Glutamatergic neuron (in vitro differentiated cells): ENCODE measurements around the gene PPP1R9B. TPM values are rescaled to one million over a fixed set of nuclear protein-coding genes. Genes with fewer than 3 reads are reported as not detected.
A peak's percentile ranks its signal among the peaks of the same experiment; 100 is the strongest.

Experiments used
- DNase-seq: peaks from one replicate; pipeline ENCODE4 v3.0.0; 2022
- H3K27ac Mint-ChIP-seq: one replicate; pipeline ENCODE4 v1.8.0; 2020; ENCODE audit warnings: mild to moderate bottlenecking, mixed read lengths, inconsistent platforms; ENCODE audit not compliant: unreplicated experiment
- H3K27me3 Mint-ChIP-seq: one replicate; pipeline ENCODE4 v1.8.0; 2020; ENCODE audit warnings: mild to moderate bottlenecking, moderate library complexity, mixed read lengths, inconsistent platforms; ENCODE audit not compliant: unreplicated experiment
- H3K36me3 Mint-ChIP-seq: one replicate; pipeline ENCODE4 v1.8.0; 2020; ENCODE audit warnings: mild to moderate bottlenecking, mixed read lengths, inconsistent platforms; ENCODE audit not compliant: unreplicated experiment
- H3K4me1 Mint-ChIP-seq: one replicate; pipeline ENCODE4 v1.8.0; 2020; ENCODE audit warnings: mild to moderate bottlenecking, low read depth, mixed read lengths, inconsistent platforms; ENCODE audit not compliant: unreplicated experiment
- H3K4me3 Mint-ChIP-seq: one replicate; pipeline ENCODE4 v1.8.0; 2020; ENCODE audit warnings: mild to moderate bottlenecking, mixed read lengths, inconsistent platforms; ENCODE audit not compliant: unreplicated experiment
- H3K9me3 Mint-ChIP-seq: one replicate; pipeline ENCODE4 v1.8.0; 2020; ENCODE audit warnings: mild to moderate bottlenecking, moderate library complexity, mixed read lengths, inconsistent platforms; ENCODE audit not compliant: unreplicated experiment
- total RNA-seq: library from RNA; stranded (reverse); fragmentation: NEBNext Ultra II Directional; extraction: Animal tissue kit (Norgen Biotek cat#: 25700); gene quantifications from one replicate; pipeline ENCODE4 v1.2.1, GENCODE V29; 2021; ENCODE audit not compliant: unreplicated experiment
- TF ChIP-seq, protein P1 (sequence below): fragments of 200-600 bp; sonication (generic); IDR thresholded peaks from one replicate; pipeline ENCODE4 v1.5.0; 2021; ENCODE audit not compliant: partially characterized antibody, unreplicated experiment

Gene PPP1R9B
- total RNA-seq, 1 donor from 2014 or later, result 74.0 TPM

GRCh38 chr17:50102164-50102991, 48.1 kb downstream of the PPP1R9B start:
- Mint-ChIP-seq H3K4me3 (peak overlapping the region; percentile 38), H3K36me3 (no peaks in the 10 kb centered on the region), H3K27me3 (peaks cover 9% of the 10 kb centered on the region), H3K9me3 (peaks cover 13% of the 10 kb centered on the region), H3K27ac (no peak overlapping the region), H3K4me1 (peaks cover 36% of the 10 kb centered on the region)
- TF ChIP-seq, protein P1, sequence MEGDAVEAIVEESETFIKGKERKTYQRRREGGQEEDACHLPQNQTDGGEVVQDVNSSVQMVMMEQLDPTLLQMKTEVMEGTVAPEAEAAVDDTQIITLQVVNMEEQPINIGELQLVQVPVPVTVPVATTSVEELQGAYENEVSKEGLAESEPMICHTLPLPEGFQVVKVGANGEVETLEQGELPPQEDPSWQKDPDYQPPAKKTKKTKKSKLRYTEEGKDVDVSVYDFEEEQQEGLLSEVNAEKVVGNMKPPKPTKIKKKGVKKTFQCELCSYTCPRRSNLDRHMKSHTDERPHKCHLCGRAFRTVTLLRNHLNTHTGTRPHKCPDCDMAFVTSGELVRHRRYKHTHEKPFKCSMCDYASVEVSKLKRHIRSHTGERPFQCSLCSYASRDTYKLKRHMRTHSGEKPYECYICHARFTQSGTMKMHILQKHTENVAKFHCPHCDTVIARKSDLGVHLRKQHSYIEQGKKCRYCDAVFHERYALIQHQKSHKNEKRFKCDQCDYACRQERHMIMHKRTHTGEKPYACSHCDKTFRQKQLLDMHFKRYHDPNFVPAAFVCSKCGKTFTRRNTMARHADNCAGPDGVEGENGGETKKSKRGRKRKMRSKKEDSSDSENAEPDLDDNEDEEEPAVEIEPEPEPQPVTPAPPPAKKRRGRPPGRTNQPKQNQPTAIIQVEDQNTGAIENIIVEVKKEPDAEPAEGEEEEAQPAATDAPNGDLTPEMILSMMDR, result no peak
- no peak for DNase-seq

GRCh38 chr17:50101346-50102163, 48.9 kb downstream of the PPP1R9B start:
- Mint-ChIP-seq H3K4me1 (peaks cover 36% of the 10 kb centered on the region), H3K36me3 (no peaks in the 10 kb centered on the region), H3K27ac (no peak overlapping the region), H3K4me3 (no peak overlapping the region), H3K27me3 (peaks cover 9% of the 10 kb centered on the region), H3K9me3 (peaks cover 13% of the 10 kb centered on the region)
- TF ChIP-seq, protein P1, result no peak
- DNase-seq, result no peak

- Mint-ChIP-seq H3K36me3 (no peaks in the 10 kb centered on the region), H3K4me3 (no peak overlapping the region), H3K4me1 (peaks cover 36% of the 10 kb centered on the region), H3K27ac (no peak overlapping the region), H3K9me3 (peaks cover 13% of the 10 kb centered on the region), H3K27me3 (peaks cover 10% of the 10 kb centered on the region)
- TF ChIP-seq, protein P1, result no peak
- no peak for DNase-seq
Observed at GRCh38 chr17:50100921-50101345, 49.5 kb downstream of the PPP1R9B start.

DNA sequence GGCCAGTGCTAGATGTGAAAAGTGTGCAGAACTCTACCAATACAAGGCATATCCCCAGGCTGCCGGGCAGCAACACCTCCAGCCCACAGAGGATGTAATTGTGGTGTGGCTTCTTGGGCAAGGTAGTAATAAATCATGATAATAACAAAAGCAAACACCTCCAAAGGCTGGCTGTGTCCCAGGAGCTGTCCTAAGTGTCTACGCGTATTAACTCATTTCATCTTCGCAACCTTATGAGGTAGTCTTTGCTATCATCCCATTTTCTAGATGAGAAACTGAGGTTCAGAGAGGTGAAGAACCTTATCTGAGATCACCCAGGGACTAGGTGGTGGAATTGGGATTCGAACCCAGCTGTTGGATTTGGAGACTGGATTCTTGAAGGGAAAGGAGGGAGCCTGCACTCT, 50.0 kb downstream of the PPP1R9B start:
- TF ChIP-seq, protein P1, result no peak
- H3K36me3 Mint-ChIP-seq, result no peaks in the 10 kb centered on the region
- H3K27ac Mint-ChIP-seq, result no peak overlapping the region
- peaks cover 13% of the 10 kb centered on the region for H3K9me3 Mint-ChIP-seq
- H3K4me1 Mint-ChIP-seq, result peaks cover 40% of the 10 kb centered on the region
- no peak overlapping the region for H3K4me3 Mint-ChIP-seq
- DNase-seq, result no peak
- H3K27me3 Mint-ChIP-seq, result peaks cover 14% of the 10 kb centered on the region
